Transverse colon (tissue), 4 donors: ENCODE measurements around the gene RABGAP1L.

ENCODE experiments used
- CTCF ChIP-seq, 5 experiments: fragments of 200-600 bp in 3 of 5; fragments of 450-650 bp in 2 of 5; sonication (generic) in 3 of 5; IDR thresholded peaks; 1 replicate in 2 of 5; 2 replicates in 3 of 5; pipeline ENCODE4 v1.5.1; 2016 to 2017; ENCODE audit warnings: antibody characterized with exemption in 5 of 5, inconsistent platforms in 3 of 5, mild to moderate bottlenecking in 2 of 5, moderate library complexity in 1 of 5
- EP300 ChIP-seq: sonication (generic); formaldehyde crosslinking; IDR thresholded peaks from one replicate; pipeline ENCODE4 v1.6.1; 2017; ENCODE audit warnings: antibody characterized with exemption, low read depth
- POLR2A ChIP-seq: fragments of 450-650 bp; IDR thresholded peaks from one replicate; pipeline ENCODE4 v1.6.1; 2016; ENCODE audit warnings: antibody characterized with exemption, mild to moderate bottlenecking, moderate library complexity
- POLR2AphosphoS5 ChIP-seq, 3 donors: sonication (generic); formaldehyde crosslinking; IDR thresholded peaks; one replicate each; pipeline ENCODE4 v1.6.1; 2016; ENCODE audit warnings: antibody characterized with exemption in 3 of 3

- TF ChIP-seq CTCF (IDR thresholded peaks at IDR 0.05) (no peak), EP300 (no peak), POLR2A (no peak), POLR2AphosphoS5 (IDR thresholded peaks at IDR 0.05) (no peak)
Observed at GRCh38 chr1:174690266-174690665, 530.9 kb downstream of the RABGAP1L start.
